ENCODE data around the gene UNC50.

UNC50 gene

GRCh38 chr2:98560256-98560771 is 48.1 kb upstream of the UNC50 start:
- Histone ChIP-seq H3K27me3 (ENCODE audit: insufficient read depth, poor library complexity, severe bottlenecking) (no peaks in the 10 kb centered on the region), H3K27ac (replicated peaks) (no peak overlapping the region), H3K4me3 (replicated peaks; ENCODE audit: insufficient read depth, low read length) (no peak overlapping the region)
- TF ChIP-seq GABPA (IDR thresholded peaks at IDR 0.05; ENCODE audit: low read depth): no peak
- TF ChIP-seq SPI1 (IDR thresholded peaks at IDR 0.05; ENCODE audit: borderline replicate concordance, low read depth): no peak
- no peak for TF ChIP-seq CTCF (IDR thresholded peaks at IDR 0.05; ENCODE audit: insufficient read depth, low read length)
- no peak for DNase-seq (ENCODE audit: low read depth in 1 of 2, low spot score in 1 of 2)

GRCh38 chr2:98561018-98561417 is 47.4 kb upstream of the UNC50 start:
- no peak for DNase-seq (ENCODE audit: low read depth in 1 of 2, low spot score in 1 of 2)
- no peak overlapping the region for H3K4me3 ChIP-seq (replicated peaks; ENCODE audit: insufficient read depth, low read length)
- H3K27me3 ChIP-seq (ENCODE audit: insufficient read depth, poor library complexity, severe bottlenecking): no peaks in the 10 kb centered on the region
- H3K27ac ChIP-seq (replicated peaks): no peak overlapping the region
- TF ChIP-seq SPI1 (IDR thresholded peaks at IDR 0.05; ENCODE audit: borderline replicate concordance, low read depth) (no peak), POLR2AphosphoS5 (IDR thresholded peaks at IDR 0.05; ENCODE audit: low read depth) (no peak), CTCF (IDR thresholded peaks at IDR 0.05; ENCODE audit: insufficient read depth, low read length) (no peak), GABPA (IDR thresholded peaks at IDR 0.05; ENCODE audit: low read depth) (no peak)
- TF ChIP-seq, protein P1, sequence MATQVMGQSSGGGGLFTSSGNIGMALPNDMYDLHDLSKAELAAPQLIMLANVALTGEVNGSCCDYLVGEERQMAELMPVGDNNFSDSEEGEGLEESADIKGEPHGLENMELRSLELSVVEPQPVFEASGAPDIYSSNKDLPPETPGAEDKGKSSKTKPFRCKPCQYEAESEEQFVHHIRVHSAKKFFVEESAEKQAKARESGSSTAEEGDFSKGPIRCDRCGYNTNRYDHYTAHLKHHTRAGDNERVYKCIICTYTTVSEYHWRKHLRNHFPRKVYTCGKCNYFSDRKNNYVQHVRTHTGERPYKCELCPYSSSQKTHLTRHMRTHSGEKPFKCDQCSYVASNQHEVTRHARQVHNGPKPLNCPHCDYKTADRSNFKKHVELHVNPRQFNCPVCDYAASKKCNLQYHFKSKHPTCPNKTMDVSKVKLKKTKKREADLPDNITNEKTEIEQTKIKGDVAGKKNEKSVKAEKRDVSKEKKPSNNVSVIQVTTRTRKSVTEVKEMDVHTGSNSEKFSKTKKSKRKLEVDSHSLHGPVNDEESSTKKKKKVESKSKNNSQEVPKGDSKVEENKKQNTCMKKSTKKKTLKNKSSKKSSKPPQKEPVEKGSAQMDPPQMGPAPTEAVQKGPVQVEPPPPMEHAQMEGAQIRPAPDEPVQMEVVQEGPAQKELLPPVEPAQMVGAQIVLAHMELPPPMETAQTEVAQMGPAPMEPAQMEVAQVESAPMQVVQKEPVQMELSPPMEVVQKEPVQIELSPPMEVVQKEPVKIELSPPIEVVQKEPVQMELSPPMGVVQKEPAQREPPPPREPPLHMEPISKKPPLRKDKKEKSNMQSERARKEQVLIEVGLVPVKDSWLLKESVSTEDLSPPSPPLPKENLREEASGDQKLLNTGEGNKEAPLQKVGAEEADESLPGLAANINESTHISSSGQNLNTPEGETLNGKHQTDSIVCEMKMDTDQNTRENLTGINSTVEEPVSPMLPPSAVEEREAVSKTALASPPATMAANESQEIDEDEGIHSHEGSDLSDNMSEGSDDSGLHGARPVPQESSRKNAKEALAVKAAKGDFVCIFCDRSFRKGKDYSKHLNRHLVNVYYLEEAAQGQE (IDR thresholded peaks at IDR 0.05; ENCODE audit: insufficient replicate concordance, low read depth): no peak

- H3K4me3 ChIP-seq (replicated peaks; ENCODE audit: insufficient read depth, low read length): no peak overlapping the region
- H3K27me3 ChIP-seq (ENCODE audit: insufficient read depth, poor library complexity, severe bottlenecking): no peaks in the 10 kb centered on the region
- TF ChIP-seq GABPA (IDR thresholded peaks at IDR 0.05; ENCODE audit: low read depth): no peak
- TF ChIP-seq POLR2AphosphoS5 (IDR thresholded peaks at IDR 0.05; ENCODE audit: low read depth): no peak
- no peak for TF ChIP-seq CTCF (IDR thresholded peaks at IDR 0.05; ENCODE audit: insufficient read depth, low read length)
- TF ChIP-seq SPI1 (IDR thresholded peaks at IDR 0.05; ENCODE audit: borderline replicate concordance, low read depth): no peak
- TF ChIP-seq, protein P1 (IDR thresholded peaks at IDR 0.05; ENCODE audit: insufficient replicate concordance, low read depth): no peak
- no peak overlapping the region for H3K27ac ChIP-seq (replicated peaks)
- no peak for DNase-seq (ENCODE audit: low read depth in 1 of 2, low spot score in 1 of 2)
These were observed 46.3 kb upstream of the UNC50 start for GRCh38 chr2:98561902-98562695.
